Subcutaneous adipose tissue (tissue), 4 donors: ENCODE data around the gene CD83. TPM values are rescaled to one million over a fixed set of nuclear protein-coding genes. Genes with fewer than 3 reads are reported as not detected.

Source experiments
- CTCF ChIP-seq: fragments of 450-650 bp; IDR thresholded peaks from one replicate; pipeline ENCODE4 v1.5.1; 2016; ENCODE audit warnings: low read depth, mild to moderate bottlenecking, control low read depth, antibody characterized with exemption, moderate library complexity
- total RNA-seq, 4 donors: library from RNA; depleted of rRNA; stranded (reverse); fragments of >200 nt; gene quantifications; one replicate each; pipeline ENCODE4 v1.1.0, GENCODE V29; 2016

The CD83 gene
- total RNA-seq, 4 donors from 2014 or later = 3.2 to 30.1 (median 4.8) TPM

- no peak for TF ChIP-seq CTCF
Measured at GRCh38 chr6:14107000-14107399, 10.6 kb upstream of the CD83 start.

GRCh38 chr6:14107711-14108494 is 9.7 kb upstream of the CD83 start:
- TF ChIP-seq CTCF = no peak

GRCh38 chr6:14108571-14109410 is 8.8 kb upstream of the CD83 start:
- TF ChIP-seq CTCF = no peak

GRCh38 chr6:14109411-14109826 is 8.2 kb upstream of the CD83 start:
- TF ChIP-seq CTCF = no peak

DNA sequence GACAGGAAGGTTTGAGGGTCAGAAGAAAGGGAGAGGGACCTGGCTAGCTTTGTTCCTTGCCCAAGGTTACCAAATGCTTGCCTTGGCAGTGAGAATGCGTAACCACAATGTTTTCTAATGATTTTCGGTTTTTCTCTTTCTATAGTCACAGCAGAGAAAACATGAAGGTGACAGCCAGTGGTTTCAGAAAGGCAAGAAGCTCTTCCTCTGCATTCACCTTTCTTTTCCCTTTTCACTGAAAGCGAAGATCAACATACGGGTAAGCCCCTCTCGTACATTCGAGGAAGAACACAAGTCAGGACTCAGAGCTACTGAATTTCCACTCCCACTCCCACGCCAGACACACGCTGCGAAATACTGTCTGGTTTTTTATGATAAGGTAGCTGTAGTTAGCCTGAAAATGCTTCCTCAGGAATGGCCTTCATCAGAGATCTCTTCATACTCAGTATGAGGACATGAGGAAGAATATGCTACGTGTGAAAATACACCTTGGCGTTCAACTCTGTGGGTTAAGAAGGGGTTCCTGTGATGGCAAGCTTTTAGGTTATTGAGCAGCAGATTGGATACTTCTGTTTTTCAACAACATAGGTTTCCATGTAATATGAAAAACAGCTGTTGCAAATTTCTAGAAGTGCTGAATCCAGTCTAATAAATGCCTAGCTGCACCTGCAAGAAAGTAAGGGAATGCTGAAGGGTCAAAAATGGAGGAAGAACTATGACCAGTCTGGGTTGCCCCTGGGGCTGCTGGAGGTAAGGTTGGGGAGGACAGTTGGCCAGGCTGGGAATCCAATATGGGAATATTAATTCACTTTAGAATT is 7.4 kb upstream of the CD83 start:
- no peak for TF ChIP-seq CTCF

DNA sequence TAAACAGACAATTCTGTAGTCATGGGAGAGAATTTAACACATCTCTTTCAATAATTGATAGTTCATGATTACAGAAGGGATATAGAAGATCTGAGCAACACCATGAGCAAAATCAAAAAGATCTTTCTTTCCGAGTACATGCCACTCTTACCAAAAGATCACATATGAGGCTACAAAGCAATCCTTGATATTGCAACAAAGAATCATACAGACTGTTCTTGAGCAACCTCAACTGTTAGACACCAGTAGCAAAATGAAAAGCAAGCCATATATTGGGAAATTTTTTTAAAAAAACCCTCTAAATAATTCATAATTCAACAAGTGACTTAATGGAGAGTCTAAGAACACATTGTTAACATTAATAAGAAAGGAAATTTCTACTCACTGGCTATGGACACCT is 3.6 kb upstream of the CD83 start:
- TF ChIP-seq CTCF = no peak
